ENCODE data around the gene CD79B. TPM values are rescaled to one million over a fixed set of nuclear protein-coding genes. Genes with fewer than 3 reads are reported as not detected.
"Not testable (repeated sequence)": the region's sequence is repeated elsewhere in the genome, so short reads cannot be mapped to it uniquely, and the experiment has no call there.

Gene CD79B
- total and polyA plus RNA-seq, 2 experiments from 2014 or later = 0.23 TPM; not detected in 1

- Histone ChIP-seq H3K4me3 (no peak overlapping the region), H3K4me1 (ENCODE audit: low read depth) (no peaks in the 10 kb centered on the region), H3K9me3 (ENCODE audit: low read depth) (no peaks in the 10 kb centered on the region), H3K27ac (no peak overlapping the region), H3K27me3 (no peaks in the 10 kb centered on the region), H3K36me3 (no peaks in the 10 kb centered on the region)
- DNase-seq (ENCODE audit: low read depth in 1 of 2, low spot score in 1 of 2) = no peak
- TF ChIP-seq CTCF (IDR thresholded peaks at IDR 0.05; ENCODE audit: low read depth, low read length) = no peak
These were observed 6.5 kb downstream of the CD79B start for GRCh38 chr17:63925615-63926014.

- not testable (repeated sequence) for DNase-seq (ENCODE audit: low read depth in 1 of 2, low spot score in 1 of 2); H3K36me3 ChIP-seq; H3K4me1 ChIP-seq (ENCODE audit: low read depth); H3K9me3 ChIP-seq (ENCODE audit: low read depth); H3K27me3 ChIP-seq; H3K4me3 ChIP-seq; H3K27ac ChIP-seq
These were observed 9.7 kb downstream of the CD79B start for GRCh38 chr17:63922402-63922801.

GRCh38 chr17:63920779-63921178 is 11.4 kb downstream of the CD79B start:
- not testable (repeated sequence) for H3K27ac ChIP-seq; H3K27me3 ChIP-seq; H3K36me3 ChIP-seq; H3K9me3 ChIP-seq (ENCODE audit: low read depth); H3K4me3 ChIP-seq; DNase-seq (ENCODE audit: low read depth in 1 of 2, low spot score in 1 of 2); H3K4me1 ChIP-seq (ENCODE audit: low read depth)

GRCh38 chr17:63920050-63920449 is 12.1 kb downstream of the CD79B start:
- H3K9me3 ChIP-seq (ENCODE audit: low read depth); DNase-seq (ENCODE audit: low read depth in 1 of 2, low spot score in 1 of 2); H3K27ac ChIP-seq; H3K4me1 ChIP-seq (ENCODE audit: low read depth); H3K4me3 ChIP-seq; H3K27me3 ChIP-seq; H3K36me3 ChIP-seq: not testable (repeated sequence)

- Histone ChIP-seq H3K36me3 (no peaks in the 10 kb centered on the region), H3K4me3 (no peak overlapping the region), H3K27me3 (peaks cover under 1% of the 10 kb centered on the region), H3K27ac (no peak overlapping the region), H3K4me1 (ENCODE audit: low read depth) (no peaks in the 10 kb centered on the region), H3K9me3 (ENCODE audit: low read depth) (no peaks in the 10 kb centered on the region)
- DNase-seq (ENCODE audit: low read depth in 1 of 2, low spot score in 1 of 2) = peak; percentile 61 to 73
- TF ChIP-seq CTCF (IDR thresholded peaks at IDR 0.05; ENCODE audit: low read depth, low read length) = peak; percentile 92
These were observed 12.8 kb downstream of the CD79B start for GRCh38 chr17:63919311-63919723.

GRCh38 chr17:63918789-63919305 is 13.3 kb downstream of the CD79B start, which contains the start of gene GH1:
TSS of gene GH1 (minus strand) at chr17:63918839. CDS start at chr17:63918776, 63 bp downstream.
- not testable (repeated sequence) for H3K9me3 ChIP-seq (ENCODE audit: low read depth); H3K4me3 ChIP-seq; DNase-seq (ENCODE audit: low read depth in 1 of 2, low spot score in 1 of 2); H3K27ac ChIP-seq; H3K4me1 ChIP-seq (ENCODE audit: low read depth); H3K36me3 ChIP-seq; H3K27me3 ChIP-seq

GRCh38 chr17:63918305-63918704 is 13.8 kb downstream of the CD79B start:
- Histone ChIP-seq H3K36me3 (no peaks in the 10 kb centered on the region), H3K4me3 (no peak overlapping the region), H3K9me3 (ENCODE audit: low read depth) (no peaks in the 10 kb centered on the region), H3K4me1 (ENCODE audit: low read depth) (no peaks in the 10 kb centered on the region), H3K27ac (no peak overlapping the region), H3K27me3 (peaks cover 4% of the 10 kb centered on the region)
- DNase-seq (ENCODE audit: low read depth in 1 of 2, low spot score in 1 of 2) = peak in 1 of 2 donors; percentile 8
- peak; percentile 9 for TF ChIP-seq CTCF (IDR thresholded peaks at IDR 0.05; ENCODE audit: low read depth, low read length)

GRCh38 chr17:63917646-63918045 is 14.5 kb downstream of the CD79B start:
- DNase-seq (ENCODE audit: low read depth in 1 of 2, low spot score in 1 of 2) = no peak
- Histone ChIP-seq H3K9me3 (ENCODE audit: low read depth) (no peaks in the 10 kb centered on the region), H3K27ac (no peak overlapping the region), H3K27me3 (peaks cover 4% of the 10 kb centered on the region), H3K4me1 (ENCODE audit: low read depth) (no peaks in the 10 kb centered on the region), H3K36me3 (no peaks in the 10 kb centered on the region), H3K4me3 (no peak overlapping the region)
- no peak for TF ChIP-seq CTCF (IDR thresholded peaks at IDR 0.05; ENCODE audit: low read depth, low read length)

- not testable (repeated sequence) for H3K36me3 ChIP-seq; DNase-seq (ENCODE audit: low read depth in 1 of 2, low spot score in 1 of 2); H3K27me3 ChIP-seq; H3K27ac ChIP-seq; H3K9me3 ChIP-seq (ENCODE audit: low read depth); H3K4me3 ChIP-seq; H3K4me1 ChIP-seq (ENCODE audit: low read depth)
These were observed 14.9 kb downstream of the CD79B start for GRCh38 chr17:63917206-63917605.

Data from cardiac muscle cell (in vitro differentiated cells and primary cell).